ENCODE results near the gene ASGR2.

ASGR2 gene

GRCh38 chr17:7063518-7064094 is 51.0 kb downstream of the ASGR2 start:
- peaks cover 7% of the 10 kb centered on the region for H3K9me3 Mint-ChIP-seq
- ATAC-seq (replicated peaks; ENCODE audit: extremely low read depth, poor library complexity, severe bottlenecking): no peak
- no peaks in the 10 kb centered on the region for H3K4me1 Mint-ChIP-seq
- no peak overlapping the region for H3K4me3 Mint-ChIP-seq
- peaks cover 3% of the 10 kb centered on the region for H3K36me3 Mint-ChIP-seq (ENCODE audit: insufficient read depth)
- H3K27me3 Mint-ChIP-seq: peaks cover 41% of the 10 kb centered on the region
- no peak for DNase-seq (ENCODE audit: low spot score in 2 of 2)
- no peak overlapping the region for H3K27ac Mint-ChIP-seq (ENCODE audit: low read depth)

DNA sequence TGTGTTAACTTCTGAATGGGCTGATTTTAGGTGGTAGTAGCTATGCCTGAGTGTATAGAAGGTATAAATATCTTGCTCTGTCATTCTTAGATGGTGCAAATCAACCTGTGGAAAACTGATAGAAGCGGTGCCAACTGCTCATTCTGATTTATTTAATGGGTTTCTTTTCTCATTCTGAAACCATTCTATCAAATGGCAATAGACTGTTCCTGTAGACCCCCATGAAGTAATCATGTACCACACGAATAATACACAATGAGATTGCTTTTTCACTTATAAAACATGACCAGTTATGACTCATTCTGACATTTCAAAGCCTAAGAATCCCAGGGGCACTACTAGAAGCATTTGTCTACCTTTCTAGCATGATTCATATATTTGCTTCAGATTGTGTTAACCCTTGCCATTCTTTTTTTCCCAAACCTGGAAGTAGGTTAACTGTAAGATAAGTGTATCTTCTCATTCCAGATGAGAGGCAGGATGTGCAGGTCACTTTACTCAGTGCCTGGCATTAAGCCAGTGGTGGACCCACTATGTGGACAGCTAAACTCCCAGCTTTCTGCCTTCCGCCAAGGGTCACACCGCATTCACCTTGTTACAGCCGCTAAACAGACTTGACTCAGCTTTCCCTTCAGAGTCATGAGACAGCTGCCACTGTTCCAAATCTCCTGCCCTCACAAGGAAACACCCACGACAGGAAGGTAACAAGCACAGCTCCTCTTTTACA is 54.3 kb downstream of the ASGR2 start:
- Mint-ChIP-seq H3K27ac (ENCODE audit: low read depth) (no peak overlapping the region), H3K9me3 (no peaks in the 10 kb centered on the region), H3K4me3 (no peak overlapping the region), H3K27me3 (peaks cover 41% of the 10 kb centered on the region), H3K36me3 (ENCODE audit: insufficient read depth) (no peaks in the 10 kb centered on the region), H3K4me1 (no peaks in the 10 kb centered on the region)
- ATAC-seq (replicated peaks; ENCODE audit: extremely low read depth, poor library complexity, severe bottlenecking) (no peak), DNase-seq (ENCODE audit: low spot score in 2 of 2) (no peak)

- Mint-ChIP-seq H3K27ac (ENCODE audit: low read depth) (no peak overlapping the region), H3K4me3 (no peak overlapping the region), H3K4me1 (no peaks in the 10 kb centered on the region), H3K36me3 (ENCODE audit: insufficient read depth) (no peaks in the 10 kb centered on the region), H3K9me3 (no peaks in the 10 kb centered on the region), H3K27me3 (peaks cover 37% of the 10 kb centered on the region)
- DNase-seq (ENCODE audit: low spot score in 2 of 2) (no peak), ATAC-seq (replicated peaks; ENCODE audit: extremely low read depth, poor library complexity, severe bottlenecking) (no peak)
Observed at GRCh38 chr17:7058831-7059447, 55.7 kb downstream of the ASGR2 start.

DNA sequence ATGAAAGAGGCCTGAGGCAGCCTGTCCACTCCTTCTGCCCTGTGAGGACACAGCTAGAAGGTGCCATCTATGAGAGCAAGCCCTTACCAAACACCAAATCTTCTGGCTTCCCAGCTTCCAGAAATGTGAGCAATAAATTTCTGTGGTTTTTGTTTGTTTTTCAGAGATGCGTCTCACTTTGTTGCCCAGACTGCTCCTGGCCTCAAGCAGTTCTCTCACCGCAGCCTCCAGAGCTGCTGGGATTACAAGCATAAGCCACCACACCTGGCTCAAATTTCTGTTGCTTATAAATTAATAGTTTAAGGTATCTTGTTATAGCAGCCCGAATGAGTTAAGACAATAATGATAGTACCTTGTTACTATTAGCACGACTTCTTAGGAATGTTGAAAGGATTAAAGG is 58.2 kb downstream of the ASGR2 start:
- H3K36me3 Mint-ChIP-seq (ENCODE audit: insufficient read depth): no peaks in the 10 kb centered on the region
- H3K9me3 Mint-ChIP-seq: no peaks in the 10 kb centered on the region
- H3K27ac Mint-ChIP-seq (ENCODE audit: low read depth): no peak overlapping the region
- ATAC-seq (replicated peaks; ENCODE audit: extremely low read depth, poor library complexity, severe bottlenecking) (no peak), DNase-seq (ENCODE audit: low spot score in 2 of 2) (no peak)
- peaks cover 12% of the 10 kb centered on the region for H3K27me3 Mint-ChIP-seq
- peaks cover 5% of the 10 kb centered on the region for H3K4me1 Mint-ChIP-seq
- no peak overlapping the region for H3K4me3 Mint-ChIP-seq

All from central memory CD8-positive, alpha-beta T cell (primary cell).